KMS-11 (cell line): ENCODE results near the gene HOMER2.

Experiments used
- H2AFZ ChIP-seq: fragments of 200-600 bp; sonication (generic); 2 replicates; pipeline ENCODE4 v1.6.1; 2016; ENCODE audit warnings: antibody characterized with exemption, mixed run types, low read depth
- H3K27ac ChIP-seq: fragments of 200-600 bp; sonication (generic); 2 replicates; pipeline ENCODE4 v1.6.1; 2016; ENCODE audit warnings: mild to moderate bottlenecking, mixed run types
- H3K27me3 ChIP-seq: fragments of 200-600 bp; sonication (generic); 2 replicates; pipeline ENCODE4 v1.6.1; 2017; ENCODE audit warnings: mild to moderate bottlenecking, low read depth, mixed run types, moderate library complexity; ENCODE audit not compliant: insufficient read depth
- H3K36me3 ChIP-seq: fragments of 200-600 bp; sonication (generic); 2 replicates; pipeline ENCODE4 v1.6.1; 2017; ENCODE audit warnings: mild to moderate bottlenecking, mixed run types; ENCODE audit not compliant: insufficient read depth
- H3K4me1 ChIP-seq: fragments of 200-600 bp; sonication (generic); 2 replicates; pipeline ENCODE4 v1.6.1; 2016; ENCODE audit warnings: mild to moderate bottlenecking, low read depth, mixed run types; ENCODE audit not compliant: poor library complexity, severe bottlenecking
- H3K4me2 ChIP-seq: fragments of 200-600 bp; sonication (generic); 2 replicates; pipeline ENCODE4 v1.7.0; 2016; ENCODE audit warnings: mild to moderate bottlenecking, mixed run types
- H3K4me3 ChIP-seq: fragments of 200-600 bp; sonication (generic); IDR thresholded peaks from 2 replicates; pipeline ENCODE4 v1.6.1; 2017; ENCODE audit warnings: low read depth, low read length, mixed read lengths; ENCODE audit not compliant: insufficient read depth
- H3K79me2 ChIP-seq: fragments of 200-600 bp; sonication (generic); 2 replicates; pipeline ENCODE4 v1.6.1; 2016; ENCODE audit warnings: low read depth, mixed run types; ENCODE audit not compliant: insufficient read depth
- H3K9ac ChIP-seq: fragments of 200-600 bp; sonication (generic); 2 replicates; pipeline ENCODE4 v1.6.1; 2016; ENCODE audit warnings: mild to moderate bottlenecking, mixed run types
- H4K20me1 ChIP-seq: fragments of 200-600 bp; sonication (generic); 2 replicates; pipeline ENCODE4 v1.6.1; 2016; ENCODE audit warnings: mild to moderate bottlenecking, mixed run types; ENCODE audit not compliant: insufficient read depth
- CTCF ChIP-seq: fragments of 200-600 bp; sonication (generic); conservative IDR thresholded peaks from 2 replicates; pipeline ENCODE4 v1.6.1; 2017; ENCODE audit warnings: low read depth, mild to moderate bottlenecking, antibody characterized with exemption, low read length, moderate library complexity, mixed read lengths

HOMER2 gene

GRCh38 chr15:82931221-82931620 is 21.3 kb downstream of the HOMER2 start:
- Histone ChIP-seq H2AFZ (no peak overlapping the region), H4K20me1 (no peaks in the 10 kb centered on the region), H3K79me2 (no peaks in the 10 kb centered on the region), H3K9ac (no peak overlapping the region), H3K27me3 (no peaks in the 10 kb centered on the region), H3K36me3 (no peaks in the 10 kb centered on the region), H3K4me2 (no peak overlapping the region), H3K27ac (no peak overlapping the region), H3K4me1 (no peaks in the 10 kb centered on the region), H3K4me3 (no peak overlapping the region)
- no peak for TF ChIP-seq CTCF

GRCh38 chr15:82930461-82930860 is 22.1 kb downstream of the HOMER2 start:
- no peaks in the 10 kb centered on the region for H3K27me3 ChIP-seq
- no peaks in the 10 kb centered on the region for H3K4me1 ChIP-seq
- TF ChIP-seq CTCF = no peak
- H3K9ac ChIP-seq = no peak overlapping the region
- H2AFZ ChIP-seq = no peak overlapping the region
- H3K4me3 ChIP-seq = no peak overlapping the region
- H3K36me3 ChIP-seq = no peaks in the 10 kb centered on the region
- H3K79me2 ChIP-seq = no peaks in the 10 kb centered on the region
- no peak overlapping the region for H3K4me2 ChIP-seq
- H3K27ac ChIP-seq = no peak overlapping the region
- H4K20me1 ChIP-seq = no peaks in the 10 kb centered on the region

- H3K4me2 ChIP-seq = no peak overlapping the region
- no peak overlapping the region for H3K9ac ChIP-seq
- no peak overlapping the region for H3K4me3 ChIP-seq
- H4K20me1 ChIP-seq = no peaks in the 10 kb centered on the region
- H3K27ac ChIP-seq = no peak overlapping the region
- no peak for TF ChIP-seq CTCF
- no peaks in the 10 kb centered on the region for H3K4me1 ChIP-seq
- no peaks in the 10 kb centered on the region for H3K36me3 ChIP-seq
- H3K79me2 ChIP-seq = no peaks in the 10 kb centered on the region
- no peaks in the 10 kb centered on the region for H3K27me3 ChIP-seq
- no peak overlapping the region for H2AFZ ChIP-seq
Observed at GRCh38 chr15:82928711-82929110, 23.8 kb downstream of the HOMER2 start.

GRCh38 chr15:82923744-82924143 is 28.8 kb downstream of the HOMER2 start:
- H3K4me2 ChIP-seq = no peak overlapping the region
- TF ChIP-seq CTCF = no peak
- no peak overlapping the region for H3K27ac ChIP-seq
- H3K4me1 ChIP-seq = no peaks in the 10 kb centered on the region
- no peaks in the 10 kb centered on the region for H3K36me3 ChIP-seq
- H3K79me2 ChIP-seq = no peaks in the 10 kb centered on the region
- no peaks in the 10 kb centered on the region for H3K27me3 ChIP-seq
- no peak overlapping the region for H3K9ac ChIP-seq
- H4K20me1 ChIP-seq = no peaks in the 10 kb centered on the region
- H2AFZ ChIP-seq = no peak overlapping the region
- no peak overlapping the region for H3K4me3 ChIP-seq

GRCh38 chr15:82922737-82923136 is 29.8 kb downstream of the HOMER2 start:
- no peak overlapping the region for H3K4me2 ChIP-seq
- H3K4me1 ChIP-seq = no peaks in the 10 kb centered on the region
- H3K9ac ChIP-seq = no peak overlapping the region
- no peaks in the 10 kb centered on the region for H3K79me2 ChIP-seq
- no peaks in the 10 kb centered on the region for H3K36me3 ChIP-seq
- no peak for TF ChIP-seq CTCF
- no peak overlapping the region for H3K4me3 ChIP-seq
- no peak overlapping the region for H2AFZ ChIP-seq
- H4K20me1 ChIP-seq = no peaks in the 10 kb centered on the region
- H3K27ac ChIP-seq = no peak overlapping the region
- no peaks in the 10 kb centered on the region for H3K27me3 ChIP-seq
